HepG2 (cell line): Measurements from ENCODE around the gene SLC25A10. TPM values are rescaled to one million over a fixed set of nuclear protein-coding genes. Genes with fewer than 3 reads are reported as not detected.
A peak's percentile ranks its signal among the peaks of the same experiment; 100 is the strongest.

Experiments used
- HNF1A ChIP-seq, 2 experiments: sonication (generic) in 1 of 2; formaldehyde crosslinking in 1 of 2; IDR thresholded peaks; 2 replicates each; pipeline versions ENCODE4 v1.4.0 to v1.6.1; 2016 to 2020; ENCODE audit warnings: borderline replicate concordance in 1 of 2, low read depth in 1 of 2, mild to moderate bottlenecking in 1 of 2, missing genetic modification reagents in 1 of 2
- HNRNPUL1 ChIP-seq: fragments of 200-400 bp; formaldehyde crosslinking; IDR thresholded peaks from 2 replicates; pipeline ENCODE4 v1.6.1; 2017; ENCODE audit warnings: low read depth, mild to moderate bottlenecking, low read length, moderate library complexity
- JDP2 ChIP-seq: sonication (generic); formaldehyde crosslinking; IDR thresholded peaks from 2 replicates; pipeline ENCODE4 v1.8.1; 2022; ENCODE audit warnings: missing genetic modification reagents, borderline replicate concordance
- KLF13 ChIP-seq: sonication (generic); formaldehyde crosslinking; IDR thresholded peaks from 2 replicates; pipeline ENCODE4 v1.4.0; 2020; ENCODE audit warnings: mild to moderate bottlenecking, missing genetic modification reagents
- NCOA2 ChIP-seq: sonication (generic); formaldehyde crosslinking; IDR thresholded peaks from 2 replicates; pipeline ENCODE4 v1.8.0; 2022; ENCODE audit warnings: inconsistent platforms
- ZNF20 ChIP-seq: sonication (generic); formaldehyde crosslinking; IDR thresholded peaks from 2 replicates; pipeline ENCODE4 v1.4.0; 2020; ENCODE audit warnings: mild to moderate bottlenecking, moderate library complexity, missing genetic modification reagents
- ZNF441 ChIP-seq: sonication (generic); formaldehyde crosslinking; IDR thresholded peaks from 2 replicates; pipeline ENCODE4 v1.7.0; 2021; ENCODE audit warnings: missing genetic modification reagents, borderline replicate concordance
- ZNF629 ChIP-seq: sonication (generic); formaldehyde crosslinking; conservative IDR thresholded peaks from 2 replicates; pipeline ENCODE4 v1.5.0; 2020; ENCODE audit warnings: missing genetic modification reagents
- ZNF850 ChIP-seq: sonication (generic); formaldehyde crosslinking; conservative IDR thresholded peaks from 2 replicates; pipeline ENCODE4 v1.9.0; 2021; ENCODE audit warnings: mild to moderate bottlenecking, missing genetic modification reagents
- polyA plus RNA-seq, 8 experiments: library from polyadenylated mRNA; depleted of rRNA in 3 of 8; stranded (reverse) in 7 of 8; unstranded in 1 of 8; fragments of >200 nt; fragmentation: Illumina TruSeq in 4 of 8; extraction: Trizol in 4 of 8; gene quantifications; 2 replicates each; pipeline versions ENCODE4 v1.2.1 to v1.2.3, GENCODE V29; 2011 to 2016; ENCODE audit warnings: low read depth in 4 of 8, missing spikeins in 1 of 8, mixed read lengths in 1 of 8; ENCODE audit not compliant: insufficient read depth in 1 of 8
- total RNA-seq, 5 experiments: library from RNA; depleted of rRNA; stranded (reverse); fragments of >200 nt; fragmentation: Illumina TruSeq; extraction: Trizol; gene quantifications; 2 replicates each; pipeline ENCODE4 v1.2.3, GENCODE V29; 2016; ENCODE audit warnings: low read depth in 1 of 5
- TF ChIP-seq, protein P1 (sequence below): sonication (generic); formaldehyde crosslinking; IDR thresholded peaks from 2 replicates; pipeline ENCODE4 v1.5.1; 2020; ENCODE audit warnings: mild to moderate bottlenecking, missing genetic modification reagents, moderate library complexity
- TF ChIP-seq, protein P2 (sequence below): sonication (generic); formaldehyde crosslinking; IDR thresholded peaks from 2 replicates; pipeline ENCODE4 v1.5.0; 2020; ENCODE audit warnings: missing genetic modification reagents
- TF ChIP-seq, protein P3 (sequence below), 2 experiments: IDR thresholded peaks; 2 replicates each; pipeline ENCODE4 v1.6.1; 2011 to 2012; ENCODE audit warnings: low read length in 2 of 2, borderline replicate concordance in 1 of 2, low read depth in 1 of 2, mild to moderate bottlenecking in 1 of 2, moderate library complexity in 1 of 2

SLC25A10 gene
- total and polyA plus RNA-seq, 2 of the 13 experiments (the other 11 are each of a cell fraction or from before 2014, with no cell fraction given) = 46.5 to 140 TPM

GRCh38 chr17:81665205-81666091 lies 46.6 kb upstream of the SLC25A10 start (continued):
- TF ChIP-seq ZNF850 (CRISPR knock-in tag) = no peak
- TF ChIP-seq ZNF20 (CRISPR knock-in tag) = no peak
- 0 out of 2 replicates have a peak, but pooled peaks have one; percentile 11 for TF ChIP-seq ZNF441 (CRISPR knock-in tag)
- TF ChIP-seq, protein P1, sequence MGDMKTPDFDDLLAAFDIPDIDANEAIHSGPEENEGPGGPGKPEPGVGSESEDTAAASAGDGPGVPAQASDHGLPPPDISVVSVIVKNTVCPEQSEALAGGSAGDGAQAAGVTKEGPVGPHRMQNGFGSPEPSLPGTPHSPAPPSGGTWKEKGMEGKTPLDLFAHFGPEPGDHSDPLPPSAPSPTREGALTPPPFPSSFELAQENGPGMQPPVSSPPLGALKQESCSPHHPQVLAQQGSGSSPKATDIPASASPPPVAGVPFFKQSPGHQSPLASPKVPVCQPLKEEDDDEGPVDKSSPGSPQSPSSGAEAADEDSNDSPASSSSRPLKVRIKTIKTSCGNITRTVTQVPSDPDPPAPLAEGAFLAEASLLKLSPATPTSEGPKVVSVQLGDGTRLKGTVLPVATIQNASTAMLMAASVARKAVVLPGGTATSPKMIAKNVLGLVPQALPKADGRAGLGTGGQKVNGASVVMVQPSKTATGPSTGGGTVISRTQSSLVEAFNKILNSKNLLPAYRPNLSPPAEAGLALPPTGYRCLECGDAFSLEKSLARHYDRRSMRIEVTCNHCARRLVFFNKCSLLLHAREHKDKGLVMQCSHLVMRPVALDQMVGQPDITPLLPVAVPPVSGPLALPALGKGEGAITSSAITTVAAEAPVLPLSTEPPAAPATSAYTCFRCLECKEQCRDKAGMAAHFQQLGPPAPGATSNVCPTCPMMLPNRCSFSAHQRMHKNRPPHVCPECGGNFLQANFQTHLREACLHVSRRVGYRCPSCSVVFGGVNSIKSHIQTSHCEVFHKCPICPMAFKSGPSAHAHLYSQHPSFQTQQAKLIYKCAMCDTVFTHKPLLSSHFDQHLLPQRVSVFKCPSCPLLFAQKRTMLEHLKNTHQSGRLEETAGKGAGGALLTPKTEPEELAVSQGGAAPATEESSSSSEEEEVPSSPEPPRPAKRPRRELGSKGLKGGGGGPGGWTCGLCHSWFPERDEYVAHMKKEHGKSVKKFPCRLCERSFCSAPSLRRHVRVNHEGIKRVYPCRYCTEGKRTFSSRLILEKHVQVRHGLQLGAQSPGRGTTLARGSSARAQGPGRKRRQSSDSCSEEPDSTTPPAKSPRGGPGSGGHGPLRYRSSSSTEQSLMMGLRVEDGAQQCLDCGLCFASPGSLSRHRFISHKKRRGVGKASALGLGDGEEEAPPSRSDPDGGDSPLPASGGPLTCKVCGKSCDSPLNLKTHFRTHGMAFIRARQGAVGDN (CRISPR knock-in tag) = peak; percentile 96
- no peak for TF ChIP-seq HNRNPUL1
- TF ChIP-seq JDP2 (CRISPR knock-in tag) = no peak
- TF ChIP-seq KLF13 (CRISPR knock-in tag) = 0 out of 2 replicates have a peak, but pooled peaks have one; percentile 67
- TF ChIP-seq, protein P2, sequence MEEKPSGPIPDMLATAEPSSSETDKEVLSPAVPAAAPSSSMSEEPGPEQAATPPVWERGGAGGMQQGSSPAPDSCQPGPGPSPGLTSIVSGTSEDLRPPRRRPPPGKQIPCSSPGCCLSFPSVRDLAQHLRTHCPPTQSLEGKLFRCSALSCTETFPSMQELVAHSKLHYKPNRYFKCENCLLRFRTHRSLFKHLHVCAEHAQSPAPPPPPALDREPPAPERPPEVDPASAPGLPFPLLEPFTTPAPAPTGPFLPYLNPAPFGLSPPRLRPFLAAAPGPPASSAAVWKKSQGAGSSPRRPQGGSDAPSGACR (CRISPR knock-in tag) = peak; percentile 5
- TF ChIP-seq NCOA2 (CRISPR knock-in tag) = no peak
- TF ChIP-seq ZNF629 (CRISPR knock-in tag) = no peak
- TF ChIP-seq, protein P3, sequence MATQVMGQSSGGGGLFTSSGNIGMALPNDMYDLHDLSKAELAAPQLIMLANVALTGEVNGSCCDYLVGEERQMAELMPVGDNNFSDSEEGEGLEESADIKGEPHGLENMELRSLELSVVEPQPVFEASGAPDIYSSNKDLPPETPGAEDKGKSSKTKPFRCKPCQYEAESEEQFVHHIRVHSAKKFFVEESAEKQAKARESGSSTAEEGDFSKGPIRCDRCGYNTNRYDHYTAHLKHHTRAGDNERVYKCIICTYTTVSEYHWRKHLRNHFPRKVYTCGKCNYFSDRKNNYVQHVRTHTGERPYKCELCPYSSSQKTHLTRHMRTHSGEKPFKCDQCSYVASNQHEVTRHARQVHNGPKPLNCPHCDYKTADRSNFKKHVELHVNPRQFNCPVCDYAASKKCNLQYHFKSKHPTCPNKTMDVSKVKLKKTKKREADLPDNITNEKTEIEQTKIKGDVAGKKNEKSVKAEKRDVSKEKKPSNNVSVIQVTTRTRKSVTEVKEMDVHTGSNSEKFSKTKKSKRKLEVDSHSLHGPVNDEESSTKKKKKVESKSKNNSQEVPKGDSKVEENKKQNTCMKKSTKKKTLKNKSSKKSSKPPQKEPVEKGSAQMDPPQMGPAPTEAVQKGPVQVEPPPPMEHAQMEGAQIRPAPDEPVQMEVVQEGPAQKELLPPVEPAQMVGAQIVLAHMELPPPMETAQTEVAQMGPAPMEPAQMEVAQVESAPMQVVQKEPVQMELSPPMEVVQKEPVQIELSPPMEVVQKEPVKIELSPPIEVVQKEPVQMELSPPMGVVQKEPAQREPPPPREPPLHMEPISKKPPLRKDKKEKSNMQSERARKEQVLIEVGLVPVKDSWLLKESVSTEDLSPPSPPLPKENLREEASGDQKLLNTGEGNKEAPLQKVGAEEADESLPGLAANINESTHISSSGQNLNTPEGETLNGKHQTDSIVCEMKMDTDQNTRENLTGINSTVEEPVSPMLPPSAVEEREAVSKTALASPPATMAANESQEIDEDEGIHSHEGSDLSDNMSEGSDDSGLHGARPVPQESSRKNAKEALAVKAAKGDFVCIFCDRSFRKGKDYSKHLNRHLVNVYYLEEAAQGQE (IDR thresholded peaks at IDR 0.05; ENCODE audit: borderline replicate concordance in 1 of 2, low read depth in 1 of 2, low read length in 2 of 2) = no peak
- no peak for TF ChIP-seq HNF1A (IDR thresholded peaks at IDR 0.05; ENCODE audit: low read depth)
- no peak; the same call in 1 of the 2 replicates for TF ChIP-seq HNF1A (CRISPR knock-in tag; IDR thresholded peaks at IDR 0.05; ENCODE audit: borderline replicate concordance)
